Fibroblast of mammary gland (primary cell): Measurements from ENCODE around the gene CTIF.

Source experiments
- DNase-seq: peaks from one replicate; pipeline ENCODE4 v3.0.0-alpha.2; 2010; ENCODE audit warnings: low read depth
- H3K4me3 ChIP-seq: 2 replicates; pipeline ENCODE4 v1.5.1; 2011; ENCODE audit warnings: low read depth, mild to moderate bottlenecking, low read length, moderate library complexity; ENCODE audit not compliant: control insufficient read depth
- TF ChIP-seq, protein P1 (sequence below): conservative IDR thresholded peaks from 2 replicates; pipeline ENCODE4 v1.5.1; 2011; ENCODE audit warnings: low read depth, low read length, inconsistent platforms; ENCODE audit not compliant: control insufficient read depth, insufficient read depth

The CTIF gene

DNA sequence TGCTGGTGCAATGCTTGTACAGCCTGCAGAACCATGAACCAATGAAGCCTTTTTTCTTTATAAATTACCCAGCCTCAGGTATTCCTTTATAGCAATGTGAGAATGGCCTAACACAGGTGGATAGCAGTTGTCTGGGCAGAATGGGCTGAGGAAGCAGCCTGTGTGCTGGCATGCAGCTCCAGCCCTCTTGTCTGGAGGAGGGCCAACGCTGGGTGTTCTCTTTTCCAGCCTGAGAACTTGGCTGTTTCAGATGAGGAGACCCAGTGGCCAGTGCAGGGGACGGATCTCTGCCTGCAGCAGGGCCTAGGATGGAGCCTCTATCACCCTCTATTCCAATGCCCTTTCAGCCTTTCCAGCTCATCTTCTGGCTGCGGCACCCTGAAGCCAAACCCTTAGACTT lies 58.8 kb downstream of the CTIF start:
- H3K4me3 ChIP-seq, result no peak overlapping the region
- TF ChIP-seq, protein P1, sequence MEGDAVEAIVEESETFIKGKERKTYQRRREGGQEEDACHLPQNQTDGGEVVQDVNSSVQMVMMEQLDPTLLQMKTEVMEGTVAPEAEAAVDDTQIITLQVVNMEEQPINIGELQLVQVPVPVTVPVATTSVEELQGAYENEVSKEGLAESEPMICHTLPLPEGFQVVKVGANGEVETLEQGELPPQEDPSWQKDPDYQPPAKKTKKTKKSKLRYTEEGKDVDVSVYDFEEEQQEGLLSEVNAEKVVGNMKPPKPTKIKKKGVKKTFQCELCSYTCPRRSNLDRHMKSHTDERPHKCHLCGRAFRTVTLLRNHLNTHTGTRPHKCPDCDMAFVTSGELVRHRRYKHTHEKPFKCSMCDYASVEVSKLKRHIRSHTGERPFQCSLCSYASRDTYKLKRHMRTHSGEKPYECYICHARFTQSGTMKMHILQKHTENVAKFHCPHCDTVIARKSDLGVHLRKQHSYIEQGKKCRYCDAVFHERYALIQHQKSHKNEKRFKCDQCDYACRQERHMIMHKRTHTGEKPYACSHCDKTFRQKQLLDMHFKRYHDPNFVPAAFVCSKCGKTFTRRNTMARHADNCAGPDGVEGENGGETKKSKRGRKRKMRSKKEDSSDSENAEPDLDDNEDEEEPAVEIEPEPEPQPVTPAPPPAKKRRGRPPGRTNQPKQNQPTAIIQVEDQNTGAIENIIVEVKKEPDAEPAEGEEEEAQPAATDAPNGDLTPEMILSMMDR, result no peak
- DNase-seq, result no peak

DNA sequence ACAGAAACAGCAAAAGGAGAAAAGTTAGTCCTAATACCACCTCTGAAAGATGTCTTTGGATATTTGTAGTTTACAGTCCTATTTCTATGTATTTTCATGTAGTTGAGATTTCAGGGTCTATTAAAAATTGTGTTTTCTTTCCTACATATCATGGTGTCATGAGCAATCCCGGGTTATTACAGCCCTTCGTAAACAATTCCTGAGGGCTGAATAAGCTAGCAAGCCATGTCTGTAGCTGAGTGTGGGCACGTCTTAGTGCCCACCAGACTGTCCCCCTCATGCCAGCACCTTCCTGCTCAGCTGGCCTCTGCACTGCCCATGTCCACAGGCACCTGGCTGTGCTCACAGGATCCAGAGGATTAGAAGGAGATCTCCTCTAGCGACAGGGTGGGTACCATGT lies 60.6 kb downstream of the CTIF start:
- H3K4me3 ChIP-seq, result no peak overlapping the region
- DNase-seq, result no peak
- TF ChIP-seq, protein P1, result no peak

DNA sequence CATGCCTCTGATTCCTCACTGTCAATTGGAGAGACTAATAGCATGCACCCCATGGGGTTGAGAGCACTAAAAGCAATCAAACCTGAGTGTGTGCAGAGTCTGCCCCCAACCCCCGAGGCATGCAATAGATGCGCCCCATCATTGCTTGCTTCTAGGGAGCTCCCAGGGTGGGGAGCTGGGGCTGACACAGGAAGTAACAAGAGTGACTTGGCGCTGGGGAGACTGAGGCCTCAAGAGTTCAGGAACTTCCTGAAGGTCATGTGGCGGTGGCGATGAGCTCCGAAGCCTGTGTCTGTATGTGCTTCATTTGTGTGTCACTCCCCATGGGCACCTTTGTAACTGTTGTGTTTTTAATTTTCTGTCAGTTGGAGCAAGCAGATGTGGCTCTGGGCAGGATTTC lies 61.2 kb downstream of the CTIF start:
- TF ChIP-seq, protein P1, result no peak
- H3K4me3 ChIP-seq, result no peak overlapping the region
- DNase-seq, result no peak

DNA sequence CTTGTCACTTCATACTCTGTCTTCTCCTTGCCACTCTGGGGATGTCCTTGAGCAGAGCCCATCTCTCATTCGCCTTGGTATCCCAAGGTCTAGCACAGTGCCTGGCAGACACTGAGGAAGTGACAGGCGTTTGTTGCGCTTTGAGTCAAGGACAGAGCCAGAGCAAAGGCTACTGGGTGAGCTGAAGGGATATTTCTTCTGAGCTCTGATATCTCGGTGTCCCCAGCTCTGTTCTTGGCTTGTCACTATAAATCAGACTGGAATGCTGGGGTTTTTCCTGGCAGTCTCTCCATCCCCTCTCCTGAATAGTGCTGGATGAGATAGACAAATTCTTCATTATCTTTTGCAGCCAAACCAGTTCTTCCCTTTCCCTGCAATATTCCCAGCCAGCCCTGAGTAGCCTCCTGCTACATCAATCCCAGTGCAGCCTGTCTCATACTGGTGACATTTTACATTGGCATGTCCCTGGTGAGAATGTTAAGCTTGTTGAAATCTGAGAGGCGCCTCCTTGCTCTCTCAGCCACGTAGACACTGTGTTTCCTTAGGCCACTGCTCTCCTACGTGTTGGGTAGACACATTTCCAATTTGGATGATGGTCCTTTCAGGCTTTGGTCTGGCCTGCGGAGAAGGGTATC lies 61.7 kb downstream of the CTIF start:
- no peak overlapping the region for H3K4me3 ChIP-seq
- TF ChIP-seq, protein P1, result no peak
- DNase-seq, result no peak

DNA sequence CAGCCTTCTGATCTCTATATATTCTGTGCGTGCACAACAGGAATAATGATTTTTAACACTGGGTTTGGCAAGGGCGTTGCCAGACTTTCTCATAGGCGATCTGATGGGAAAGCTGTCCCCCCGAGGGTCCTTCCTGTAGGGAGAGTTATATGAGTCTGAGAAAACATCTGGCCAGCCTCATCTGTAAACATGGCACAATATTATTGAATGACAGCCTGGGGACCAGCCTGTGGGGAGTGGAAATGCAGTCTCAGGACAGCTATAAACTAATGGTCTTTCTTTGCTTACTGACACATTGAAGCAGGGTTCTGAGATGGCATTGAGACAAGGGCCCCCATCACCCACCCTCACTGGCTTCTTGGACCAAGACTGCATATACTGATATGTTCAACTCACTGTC lies 62.5 kb downstream of the CTIF start:
- TF ChIP-seq, protein P1, result no peak
- no peak for DNase-seq
- no peak overlapping the region for H3K4me3 ChIP-seq

DNA sequence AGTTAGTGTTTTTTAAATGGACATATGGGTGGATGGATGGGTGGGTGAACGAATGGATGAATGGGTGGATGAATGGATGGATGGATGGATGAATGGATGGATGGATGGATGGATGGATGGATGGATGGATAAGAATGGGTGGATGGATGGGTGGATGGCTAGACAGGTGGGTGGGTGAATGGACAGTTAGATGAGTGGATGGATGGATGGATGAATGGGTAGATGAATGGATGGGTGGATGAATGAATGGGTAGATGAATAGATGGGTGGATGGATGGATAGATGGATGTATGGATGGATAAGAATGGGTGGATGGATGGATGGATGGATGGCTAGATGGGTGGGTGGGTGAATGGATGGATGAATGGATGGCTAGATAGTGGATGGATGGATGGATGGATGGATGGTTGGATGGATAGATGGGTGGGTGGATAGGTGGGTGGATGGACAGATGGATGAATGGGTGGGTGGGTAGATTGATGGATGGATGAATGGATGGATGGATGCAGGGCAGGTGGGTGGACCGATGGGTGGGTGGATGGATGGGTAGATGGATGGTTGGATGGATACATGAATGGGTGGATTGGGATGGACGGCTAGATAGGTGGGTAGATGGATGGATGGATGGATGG lies 64.0 kb downstream of the CTIF start:
- DNase-seq, result no peak
- no peak overlapping the region for H3K4me3 ChIP-seq
- TF ChIP-seq, protein P1, result no peak
